GM21360 (cell line): Measurements from ENCODE around the gene ASTN1.

ENCODE experiments used
- ATAC-seq: cut with Tn5 transposase; IDR thresholded peaks from one replicate; pipeline ENCODE4 v1.9.1; 2021; ENCODE audit warnings: mild to moderate bottlenecking, moderate library complexity; ENCODE audit not compliant: unreplicated experiment

The ASTN1 gene

DNA sequence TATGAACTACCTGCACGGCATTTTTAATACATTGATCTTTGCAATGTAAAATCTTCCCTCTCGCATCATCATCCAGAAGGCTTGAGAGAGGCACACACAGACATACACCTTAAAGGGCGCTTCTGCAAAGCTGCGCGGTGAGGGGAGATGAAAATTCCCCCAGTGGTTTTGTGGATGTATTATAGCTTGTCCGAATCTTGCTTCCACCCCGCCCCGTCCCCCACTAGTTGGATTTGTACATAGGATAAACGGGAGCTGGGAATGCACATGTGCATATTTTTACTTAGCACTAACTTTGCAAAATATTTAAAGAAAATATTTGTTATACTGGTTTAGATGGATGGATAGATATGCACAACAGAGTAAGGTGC lies 542 bp upstream of the ASTN1 start:
- no peak for ATAC-seq

GRCh38 chr1:177163844-177164379 lies 600 bp downstream of the ASTN1 start:
- ATAC-seq = no peak

DNA sequence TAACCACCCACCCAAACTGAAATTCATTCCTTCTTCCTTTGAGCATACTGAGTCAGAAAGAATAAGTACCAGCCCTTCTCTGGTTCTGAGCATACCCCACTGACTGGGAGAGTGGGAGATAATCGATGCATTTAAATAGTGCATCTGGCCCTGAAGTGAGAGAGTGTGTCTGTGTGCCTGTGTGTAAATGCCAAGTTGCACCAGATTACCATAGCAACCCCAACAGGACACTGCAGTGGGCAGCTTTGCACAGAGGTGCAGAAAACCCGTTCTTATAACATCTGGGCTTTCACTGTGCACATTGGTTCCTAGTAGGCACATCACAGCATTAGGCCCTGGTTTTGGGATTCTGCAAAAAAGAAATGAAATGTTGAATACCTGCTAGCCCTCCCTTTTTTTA lies 2.3 kb downstream of the ASTN1 start:
- ATAC-seq = no peak

DNA sequence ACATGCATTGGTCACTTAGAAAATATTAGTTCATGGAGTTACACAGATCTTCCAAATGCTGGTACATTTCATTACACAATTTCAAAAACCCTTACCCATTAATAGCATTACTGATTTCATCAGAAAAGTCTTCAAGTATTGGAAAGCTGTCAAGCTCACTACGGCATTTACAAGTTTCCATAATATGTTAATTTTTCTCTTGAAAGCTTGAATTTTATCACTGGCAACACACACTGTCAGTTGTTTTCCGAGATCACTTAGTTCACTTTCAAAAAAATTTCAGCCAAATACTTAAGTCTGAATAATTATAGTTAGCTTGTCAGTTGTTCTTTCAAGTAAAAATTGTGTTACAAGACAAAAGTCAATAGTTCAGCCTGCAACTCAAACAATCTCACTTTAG lies 18.0 kb downstream of the ASTN1 start:
- ATAC-seq = no peak

- no peak for ATAC-seq
These were observed 19.1 kb downstream of the ASTN1 start for GRCh38 chr1:177145106-177146070.

- ATAC-seq = no peak
These were observed 21.7 kb downstream of the ASTN1 start for GRCh38 chr1:177142791-177143271.

DNA sequence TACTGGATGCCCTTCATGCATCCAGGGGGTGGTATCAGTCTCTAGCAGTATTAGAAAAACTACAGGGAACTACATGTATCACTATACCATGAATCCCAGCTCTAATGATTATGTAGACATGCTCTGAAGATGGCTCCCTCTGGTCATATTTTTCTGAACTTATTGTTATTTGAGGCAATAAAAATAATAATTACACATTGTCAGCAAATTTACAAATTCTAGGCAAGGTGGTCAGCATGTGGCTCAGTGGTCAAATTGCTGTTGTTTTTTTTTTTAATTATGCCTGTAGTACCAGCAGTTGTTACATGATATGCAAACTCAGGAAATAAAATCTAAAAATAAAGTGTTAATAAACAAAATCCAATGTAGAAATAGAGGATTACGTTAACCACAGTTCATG lies 22.5 kb downstream of the ASTN1 start:
- no peak for ATAC-seq

DNA sequence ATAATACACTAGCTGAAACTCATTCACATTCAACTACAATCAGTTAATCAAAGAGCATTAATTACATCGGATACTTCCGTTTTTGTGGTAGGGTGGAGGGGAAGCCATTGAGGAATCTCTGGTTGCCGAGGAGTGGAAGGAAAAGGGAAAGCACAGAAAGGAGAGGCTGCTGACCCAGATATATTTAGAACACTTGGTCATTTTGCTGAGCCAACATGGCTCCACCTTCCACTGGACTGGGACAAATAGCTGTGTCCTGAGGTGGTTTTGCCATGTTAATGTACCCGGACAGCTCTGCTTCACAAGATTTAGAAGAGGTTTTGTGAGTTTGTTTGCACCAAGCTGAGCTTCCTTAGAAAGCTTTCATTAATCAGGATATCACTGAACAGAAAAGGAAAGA lies 26.2 kb downstream of the ASTN1 start:
- no peak for ATAC-seq

DNA sequence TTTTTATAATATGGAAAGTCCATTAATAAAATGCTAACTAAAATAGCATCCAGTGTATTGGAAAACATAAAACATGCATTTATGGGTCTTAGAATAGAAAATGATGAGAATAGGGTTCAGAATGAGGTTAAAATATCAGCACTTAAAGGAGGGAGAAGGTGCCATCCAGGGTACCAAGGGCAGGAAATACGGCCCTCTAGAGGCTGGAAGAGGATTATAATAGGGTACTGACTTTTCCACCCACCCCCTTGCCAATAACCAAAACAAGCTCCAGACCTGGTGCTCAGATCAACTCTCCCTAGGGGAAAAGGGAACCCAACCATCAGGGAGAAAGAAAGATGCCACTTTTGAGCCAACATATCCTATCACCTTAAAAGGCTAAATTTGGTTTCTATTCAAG lies 26.7 kb downstream of the ASTN1 start:
- no peak for ATAC-seq

DNA sequence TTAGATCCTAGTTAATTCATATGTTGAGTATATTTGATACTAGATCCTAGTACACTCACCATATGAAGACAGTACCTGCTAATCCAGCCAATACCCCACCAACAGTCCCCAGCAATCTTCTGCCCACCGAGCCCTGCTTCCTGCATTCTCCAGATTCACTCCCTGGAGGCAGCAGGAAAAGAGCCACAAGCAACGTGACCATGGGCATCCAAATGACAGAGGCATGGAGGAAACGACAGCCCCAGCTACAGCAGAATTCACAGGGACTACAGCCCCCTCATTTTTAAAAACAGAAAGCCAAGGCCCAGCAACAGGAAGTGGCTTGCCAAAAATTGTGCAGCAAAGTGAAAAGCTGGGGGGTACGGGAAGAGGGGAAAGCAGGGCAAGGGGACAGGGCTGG lies 29.3 kb downstream of the ASTN1 start:
- no peak for ATAC-seq

GRCh38 chr1:177133977-177134538 lies 30.5 kb downstream of the ASTN1 start:
- ATAC-seq = no peak

DNA sequence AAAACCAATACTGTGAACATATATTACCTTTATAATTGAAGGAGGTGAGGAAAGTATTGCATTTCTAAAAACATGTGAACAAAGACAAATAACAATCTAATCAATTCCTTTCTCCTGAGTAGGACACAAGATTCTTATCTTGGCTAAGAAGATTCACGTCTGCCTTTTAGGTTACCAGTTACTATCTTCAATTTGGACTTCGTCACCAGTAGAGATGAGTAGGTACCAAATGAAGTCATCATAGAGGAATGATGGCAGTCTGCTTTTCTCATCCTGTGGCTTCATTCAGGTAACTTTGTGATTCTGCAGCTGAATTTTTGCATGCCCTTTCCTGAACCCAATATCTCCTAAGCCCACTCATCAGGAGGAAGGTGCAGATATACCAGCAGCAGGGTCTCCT lies 32.4 kb downstream of the ASTN1 start:
- no peak for ATAC-seq

GRCh38 chr1:177131723-177132122 lies 32.8 kb downstream of the ASTN1 start:
- no peak for ATAC-seq

DNA sequence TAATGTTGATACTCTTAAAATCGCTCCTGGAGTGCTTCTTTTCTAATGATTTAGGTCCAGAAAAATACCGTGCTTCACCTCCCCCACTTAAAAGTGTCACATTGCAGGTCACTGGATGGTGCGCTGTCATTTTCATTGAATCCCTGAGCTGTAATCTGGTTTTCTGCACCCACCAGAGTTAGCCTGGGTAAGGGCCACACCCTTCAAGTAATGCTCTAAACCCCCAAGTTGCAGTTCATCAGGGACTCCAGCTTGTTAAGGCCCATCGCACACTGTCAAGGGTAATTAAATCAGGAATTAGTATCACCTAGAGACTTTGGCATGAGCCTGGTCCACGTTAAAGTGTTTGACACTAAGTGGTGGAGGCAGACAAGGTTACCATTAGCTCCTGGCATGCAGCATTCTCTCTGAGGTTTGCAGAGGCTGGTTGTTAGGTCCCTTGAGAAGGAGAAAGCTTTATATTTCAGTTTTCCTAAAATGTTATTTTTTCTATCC lies 34.0 kb downstream of the ASTN1 start:
- no peak for ATAC-seq

DNA sequence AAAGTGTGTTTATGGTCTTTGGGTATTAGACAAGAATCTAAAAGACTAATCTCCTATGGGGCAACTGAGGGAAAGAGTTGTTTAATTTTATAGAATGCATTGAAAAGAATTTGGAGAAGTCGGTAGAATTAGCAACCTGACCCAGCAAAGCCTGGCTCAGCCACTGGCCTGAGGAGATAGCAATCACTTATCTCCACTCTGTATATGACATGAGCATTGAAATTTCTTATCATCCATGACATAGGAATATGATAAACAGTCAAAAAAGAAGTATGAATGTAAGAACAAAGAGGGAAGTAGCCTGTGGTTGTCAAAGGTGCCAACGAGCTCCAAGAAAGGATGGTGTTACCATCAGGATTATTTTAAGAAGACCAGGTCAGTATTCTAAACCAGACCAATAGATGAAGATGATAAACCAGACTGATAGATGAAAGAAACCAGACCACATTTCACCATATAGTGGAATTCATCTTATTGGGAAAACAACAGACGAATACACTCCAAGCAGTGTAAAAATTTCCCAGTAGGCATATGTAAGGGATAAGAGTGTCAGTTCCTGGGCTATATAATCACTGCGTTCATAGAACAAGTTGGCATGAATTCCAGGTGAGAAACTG lies 35.7 kb downstream of the ASTN1 start:
- ATAC-seq = no peak

DNA sequence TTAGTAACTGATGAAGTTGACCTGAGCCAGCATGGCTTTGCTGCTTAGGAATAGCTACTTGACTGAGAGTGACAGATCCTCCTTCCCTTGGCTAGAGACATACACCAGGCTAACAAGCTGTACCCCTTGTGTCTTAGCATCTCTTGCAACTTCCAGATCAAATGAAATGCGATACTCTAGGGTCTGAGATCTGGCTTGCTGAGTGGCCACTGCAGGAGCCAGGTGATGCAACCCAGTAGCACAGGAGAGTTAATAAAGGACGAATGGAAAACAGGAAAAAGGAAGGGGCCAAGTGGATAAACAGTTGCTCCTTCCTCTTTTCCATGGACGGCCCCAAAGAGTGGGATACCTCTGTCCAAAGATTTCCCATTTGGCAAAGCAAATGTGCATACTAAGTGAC lies 38.2 kb downstream of the ASTN1 start:
- ATAC-seq = no peak

DNA sequence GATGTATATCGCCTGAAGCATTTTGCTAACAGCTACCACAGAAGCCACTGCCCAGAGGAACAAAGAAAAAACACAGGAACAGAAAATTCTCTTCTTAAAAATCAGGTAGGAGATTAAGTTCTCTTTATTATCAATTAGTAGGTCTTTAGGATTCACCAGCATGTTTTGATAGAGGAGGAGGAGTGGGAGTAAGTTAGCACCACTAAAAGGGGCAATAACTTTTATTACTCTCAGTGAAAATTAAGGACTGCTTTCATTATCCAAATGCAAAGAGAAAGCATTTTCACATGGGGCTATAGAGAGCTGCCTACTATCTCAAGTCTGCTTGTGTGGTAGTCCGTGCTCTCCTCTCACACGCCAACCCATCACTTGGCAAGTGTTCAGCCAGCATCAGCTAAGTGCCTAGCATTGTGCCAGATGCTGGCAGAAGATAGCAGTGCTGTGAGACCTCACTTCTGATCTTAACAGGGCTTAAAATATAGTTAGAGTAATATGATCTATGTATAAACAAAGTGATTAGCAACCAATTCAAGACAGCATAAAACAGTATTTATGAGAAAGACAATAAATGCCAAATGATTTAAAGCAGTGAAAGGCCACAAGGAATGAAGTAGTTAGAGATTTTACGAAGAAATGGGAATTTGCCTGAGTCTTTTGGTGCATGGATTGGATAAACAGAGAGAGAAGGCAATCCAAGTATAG lies 39.8 kb downstream of the ASTN1 start:
- ATAC-seq = no peak

GRCh38 chr1:177122461-177123251 lies 41.9 kb downstream of the ASTN1 start:
- ATAC-seq = no peak

- no peak for ATAC-seq
These were observed 45.2 kb downstream of the ASTN1 start for GRCh38 chr1:177119311-177119710.

DNA sequence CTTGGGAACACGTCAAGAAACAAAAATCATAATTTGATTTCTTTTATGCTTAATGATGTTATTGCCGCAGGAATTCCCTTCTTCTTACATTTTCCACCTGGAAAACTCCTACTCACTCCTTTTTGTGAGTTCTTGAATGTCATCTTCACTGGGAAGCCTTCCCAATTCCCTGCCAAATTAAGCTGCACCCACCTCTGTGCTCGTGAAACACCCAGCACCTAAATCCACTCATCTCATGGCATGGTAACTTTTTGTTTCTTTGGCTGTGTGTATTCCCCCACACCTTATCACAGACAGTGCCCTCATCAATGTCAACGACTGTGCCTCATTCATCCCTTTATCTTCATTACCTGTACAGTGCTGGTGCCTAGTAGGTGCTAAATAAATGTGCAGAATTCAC lies 45.6 kb downstream of the ASTN1 start:
- no peak for ATAC-seq
